SHP77 treated with DMSO at 0.1 percent for 48 hours (cell line): ENCODE measurements around the gene PPOX.

Experiments used
- DNase-seq: peaks from one replicate; lab custom pipeline; 2025; lab: John Stamatoyannopoulos, UW

PPOX gene

GRCh38 chr1:161153682-161154337, 12.4 kb upstream of the PPOX start, which contains the start of gene UFC1:
TSS of gene UFC1 (plus strand) at chr1:161153978. CDS start at chr1:161153998, 20 bp downstream.
- DNase-seq: peak; percentile 91

GRCh38 chr1:161157867-161158266, 8.4 kb upstream of the PPOX start:
- DNase-seq: no peak

- DNase-seq: no peak
Observed at GRCh38 chr1:161158316-161159010, 7.8 kb upstream of the PPOX start.

GRCh38 chr1:161159087-161159912, 6.9 kb upstream of the PPOX start, which contains the start of gene USP21:
TSS of gene USP21 (plus strand) at chr1:161159500. CDS start at chr1:161160641, 1,141 bp downstream.
- DNase-seq: peak; percentile 83

- no peak for DNase-seq
Observed at GRCh38 chr1:161159913-161160243, 6.3 kb upstream of the PPOX start.

- DNase-seq: no peak
Observed at GRCh38 chr1:161160671-161161145, 5.5 kb upstream of the PPOX start.

- DNase-seq: no peak
Observed at GRCh38 chr1:161161652-161162051, 4.6 kb upstream of the PPOX start.

GRCh38 chr1:161162052-161162451, 4.2 kb upstream of the PPOX start:
- DNase-seq: no peak

GRCh38 chr1:161162806-161163205, 3.4 kb upstream of the PPOX start:
- DNase-seq: no peak

GRCh38 chr1:161163793-161164192, 2.4 kb upstream of the PPOX start:
- no peak for DNase-seq

GRCh38 chr1:161164901-161165610, 1.2 kb upstream of the PPOX start:
- no peak for DNase-seq

- peak; percentile 48 for DNase-seq
Observed at GRCh38 chr1:161166669-161167548, 683 bp downstream of the PPOX start.

- DNase-seq: no peak
Observed at GRCh38 chr1:161168906-161169305, 2.7 kb downstream of the PPOX start.

- no peak for DNase-seq
Observed at GRCh38 chr1:161171191-161171590, 5.0 kb downstream of the PPOX start.

GRCh38 chr1:161171696-161172095, 5.5 kb downstream of the PPOX start:
- no peak for DNase-seq

GRCh38 chr1:161172349-161172748, 6.1 kb downstream of the PPOX start:
- no peak for DNase-seq

GRCh38 chr1:161172776-161173376, 6.7 kb downstream of the PPOX start:
- no peak for DNase-seq

- DNase-seq: no peak
Observed at GRCh38 chr1:161173711-161174110, 7.5 kb downstream of the PPOX start.

GRCh38 chr1:161174911-161175310, 8.7 kb downstream of the PPOX start:
- DNase-seq: no peak

- no peak for DNase-seq
Observed at GRCh38 chr1:161175771-161176453, 9.7 kb downstream of the PPOX start.
